GM12872 (cell line): ENCODE data around the gene TBC1D12.

Source experiments
- CTCF ChIP-seq: IDR thresholded peaks from 3 replicates; pipeline ENCODE4 v1.5.1; 2011; ENCODE audit warnings: low read depth, mild to moderate bottlenecking, low read length, moderate library complexity; ENCODE audit not compliant: insufficient read depth

The TBC1D12 gene

GRCh38 chr10:94461503-94461902 lies 59.2 kb downstream of the TBC1D12 start:
- TF ChIP-seq CTCF, result no peak

GRCh38 chr10:94462130-94462529 lies 59.8 kb downstream of the TBC1D12 start:
- no peak for TF ChIP-seq CTCF

- no peak for TF ChIP-seq CTCF
Observed at GRCh38 chr10:94465684-94466083, 63.3 kb downstream of the TBC1D12 start.

- no peak for TF ChIP-seq CTCF
Observed at GRCh38 chr10:94481410-94481809, 79.1 kb downstream of the TBC1D12 start.

GRCh38 chr10:94483970-94484369 lies 81.6 kb downstream of the TBC1D12 start:
- TF ChIP-seq CTCF, result no peak

- no peak for TF ChIP-seq CTCF
Observed at GRCh38 chr10:94485094-94485493, 82.8 kb downstream of the TBC1D12 start.

GRCh38 chr10:94487575-94487974 lies 85.2 kb downstream of the TBC1D12 start:
- TF ChIP-seq CTCF, result no peak

- TF ChIP-seq CTCF, result no peak
Observed at GRCh38 chr10:94489107-94489506, 86.8 kb downstream of the TBC1D12 start.
